ENCODE results near the gene TACC2.

The TACC2 gene

GRCh38 chr10:122184254-122184653 is 195.3 kb downstream of the TACC2 start:
- no peaks in the 10 kb centered on the region for H3K9me3 ChIP-seq (ENCODE audit: severe bottlenecking)
- no peaks in the 10 kb centered on the region for H3K36me3 ChIP-seq
- DNase-seq: no peak
- H3K27ac ChIP-seq: no peak overlapping the region
- no peak overlapping the region for H3K4me3 ChIP-seq (ENCODE audit: low read depth, low read length)
- H3K27me3 ChIP-seq (ENCODE audit: insufficient read depth, low read depth, severe bottlenecking): no peaks in the 10 kb centered on the region
- TF ChIP-seq, protein P1, sequence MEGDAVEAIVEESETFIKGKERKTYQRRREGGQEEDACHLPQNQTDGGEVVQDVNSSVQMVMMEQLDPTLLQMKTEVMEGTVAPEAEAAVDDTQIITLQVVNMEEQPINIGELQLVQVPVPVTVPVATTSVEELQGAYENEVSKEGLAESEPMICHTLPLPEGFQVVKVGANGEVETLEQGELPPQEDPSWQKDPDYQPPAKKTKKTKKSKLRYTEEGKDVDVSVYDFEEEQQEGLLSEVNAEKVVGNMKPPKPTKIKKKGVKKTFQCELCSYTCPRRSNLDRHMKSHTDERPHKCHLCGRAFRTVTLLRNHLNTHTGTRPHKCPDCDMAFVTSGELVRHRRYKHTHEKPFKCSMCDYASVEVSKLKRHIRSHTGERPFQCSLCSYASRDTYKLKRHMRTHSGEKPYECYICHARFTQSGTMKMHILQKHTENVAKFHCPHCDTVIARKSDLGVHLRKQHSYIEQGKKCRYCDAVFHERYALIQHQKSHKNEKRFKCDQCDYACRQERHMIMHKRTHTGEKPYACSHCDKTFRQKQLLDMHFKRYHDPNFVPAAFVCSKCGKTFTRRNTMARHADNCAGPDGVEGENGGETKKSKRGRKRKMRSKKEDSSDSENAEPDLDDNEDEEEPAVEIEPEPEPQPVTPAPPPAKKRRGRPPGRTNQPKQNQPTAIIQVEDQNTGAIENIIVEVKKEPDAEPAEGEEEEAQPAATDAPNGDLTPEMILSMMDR (IDR thresholded peaks at IDR 0.05; ENCODE audit: low read depth, low read length): no peak

GRCh38 chr10:122185643-122186042 is 196.7 kb downstream of the TACC2 start:
- TF ChIP-seq, protein P1 (IDR thresholded peaks at IDR 0.05; ENCODE audit: low read depth, low read length): no peak
- no peak for DNase-seq
- H3K4me3 ChIP-seq (ENCODE audit: low read depth, low read length): no peak overlapping the region
- no peaks in the 10 kb centered on the region for H3K9me3 ChIP-seq (ENCODE audit: severe bottlenecking)
- H3K27me3 ChIP-seq (ENCODE audit: insufficient read depth, low read depth, severe bottlenecking): no peaks in the 10 kb centered on the region
- no peaks in the 10 kb centered on the region for H3K36me3 ChIP-seq
- no peak overlapping the region for H3K27ac ChIP-seq

- DNase-seq: no peak
- TF ChIP-seq, protein P1 (IDR thresholded peaks at IDR 0.05; ENCODE audit: low read depth, low read length): no peak
- Histone ChIP-seq H3K27ac (no peak overlapping the region), H3K36me3 (no peaks in the 10 kb centered on the region), H3K27me3 (ENCODE audit: insufficient read depth, low read depth, severe bottlenecking) (no peaks in the 10 kb centered on the region), H3K4me3 (ENCODE audit: low read depth, low read length) (no peak overlapping the region), H3K9me3 (ENCODE audit: severe bottlenecking) (no peaks in the 10 kb centered on the region)
Observed at GRCh38 chr10:122186816-122187810, 198.2 kb downstream of the TACC2 start.

DNA sequence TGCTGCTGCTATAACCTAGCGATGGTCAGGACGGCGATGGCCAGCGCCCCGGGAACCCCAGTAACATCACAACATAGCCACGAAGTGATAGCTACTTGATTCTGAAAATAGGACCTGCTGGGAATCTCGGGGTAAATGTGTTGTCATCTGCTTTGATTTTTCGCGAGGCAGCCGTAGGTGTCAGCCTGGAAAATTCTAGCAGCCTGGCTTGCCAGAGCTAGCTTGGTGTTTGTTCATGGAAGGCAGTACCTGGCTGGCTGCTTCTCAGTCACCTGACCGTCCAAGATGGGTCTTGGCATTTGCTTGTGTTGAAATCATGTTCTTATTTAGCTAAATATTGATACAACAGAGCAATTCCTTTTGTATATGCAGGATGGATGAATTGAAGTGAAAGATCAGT is 199.7 kb downstream of the TACC2 start:
- no peak for DNase-seq
- Histone ChIP-seq H3K9me3 (ENCODE audit: severe bottlenecking) (no peaks in the 10 kb centered on the region), H3K27me3 (ENCODE audit: insufficient read depth, low read depth, severe bottlenecking) (no peaks in the 10 kb centered on the region), H3K36me3 (no peaks in the 10 kb centered on the region), H3K27ac (no peak overlapping the region), H3K4me3 (ENCODE audit: low read depth, low read length) (no peak overlapping the region)
- TF ChIP-seq, protein P1 (IDR thresholded peaks at IDR 0.05; ENCODE audit: low read depth, low read length): no peak

DNA sequence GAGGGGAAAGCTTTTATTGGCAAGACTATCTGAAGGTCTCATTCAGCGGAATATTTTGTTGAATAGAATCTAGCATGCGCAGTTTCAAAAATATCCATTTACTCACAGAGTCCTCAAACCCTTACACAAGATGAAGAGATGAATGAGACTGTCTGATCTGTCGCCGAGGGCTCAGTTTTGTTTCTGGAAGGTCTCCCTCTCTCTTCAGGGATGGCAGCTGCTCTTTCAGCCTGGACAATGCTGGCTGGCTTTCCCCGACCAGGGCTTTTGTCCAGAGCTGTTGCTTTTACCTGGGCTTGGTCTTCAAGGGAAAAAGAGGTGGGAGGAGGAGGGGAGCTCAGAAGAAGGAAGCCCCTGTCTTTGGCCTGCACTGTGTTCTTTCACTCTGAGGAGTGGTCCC is 200.2 kb downstream of the TACC2 start:
- Histone ChIP-seq H3K27ac (no peak overlapping the region), H3K27me3 (ENCODE audit: insufficient read depth, low read depth, severe bottlenecking) (no peaks in the 10 kb centered on the region), H3K4me3 (ENCODE audit: low read depth, low read length) (no peak overlapping the region), H3K36me3 (no peaks in the 10 kb centered on the region), H3K9me3 (ENCODE audit: severe bottlenecking) (no peaks in the 10 kb centered on the region)
- no peak for DNase-seq
- TF ChIP-seq, protein P1 (IDR thresholded peaks at IDR 0.05; ENCODE audit: low read depth, low read length): no peak
